ENCODE results near the gene CDKL1.
"Not testable (repeated sequence)": the region's sequence is repeated elsewhere in the genome, so short reads cannot be mapped to it uniquely, and the experiment has no call there.

CDKL1 gene

DNA sequence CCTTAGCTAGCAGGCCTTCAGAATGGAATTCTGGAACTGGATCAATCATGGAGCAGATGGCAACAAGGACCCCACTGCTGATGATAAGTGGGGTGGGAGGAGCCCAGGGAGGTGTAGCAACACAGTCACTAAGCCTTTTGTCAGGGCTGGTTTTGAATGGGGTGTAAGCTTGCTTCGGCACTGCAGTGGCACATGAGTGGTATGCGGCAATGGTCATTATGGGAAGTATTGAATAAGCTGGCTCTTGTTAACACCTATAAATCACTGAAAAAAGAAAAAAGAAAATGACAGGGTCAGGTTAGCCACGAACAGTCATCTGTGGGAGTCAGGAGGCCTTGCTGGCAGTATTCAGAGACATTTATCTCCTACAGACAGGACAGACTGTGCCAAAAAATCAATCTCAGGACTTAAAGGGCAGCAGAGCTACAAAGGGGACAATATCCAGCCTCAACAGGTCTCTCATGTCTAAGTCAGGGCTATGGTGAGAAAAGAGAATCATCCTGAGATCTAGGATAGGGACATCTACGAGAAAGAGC is 19.1 kb downstream of the CDKL1 start:
- Mint-ChIP-seq H3K27me3 (ENCODE audit: low read depth) (peaks cover 6% of the 10 kb centered on the region), H3K4me3 (no peak overlapping the region), H3K36me3 (ENCODE audit: low read depth) (no peaks in the 10 kb centered on the region), H3K9me3 (no peaks in the 10 kb centered on the region), H3K27ac (no peak overlapping the region), H3K4me1 (ENCODE audit: low read depth) (no peaks in the 10 kb centered on the region)
- DNase-seq (ENCODE audit: low spot score) = no peak

DNA sequence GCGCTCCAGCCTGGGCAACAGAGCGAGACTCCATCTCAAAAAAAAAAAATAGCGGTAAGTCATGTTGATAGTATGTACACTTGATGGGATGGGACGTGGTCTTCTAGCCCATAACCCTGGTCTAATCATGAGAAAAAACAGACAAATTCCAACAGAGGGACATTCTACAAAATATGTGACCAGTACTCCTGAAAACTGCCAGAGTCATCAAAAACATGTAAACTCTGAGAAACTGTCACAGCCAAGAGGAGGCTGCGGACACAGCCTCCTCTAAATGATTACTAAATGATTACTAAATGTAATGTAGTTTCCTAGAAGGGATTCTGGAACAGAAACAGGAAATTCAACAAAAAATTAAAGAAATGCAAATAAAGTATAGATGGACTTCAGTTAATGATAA is 20.9 kb downstream of the CDKL1 start:
- Mint-ChIP-seq H3K4me3 (no peak overlapping the region), H3K36me3 (ENCODE audit: low read depth) (no peaks in the 10 kb centered on the region), H3K27me3 (ENCODE audit: low read depth) (peaks cover 6% of the 10 kb centered on the region), H3K9me3 (no peaks in the 10 kb centered on the region), H3K27ac (no peak overlapping the region), H3K4me1 (ENCODE audit: low read depth) (no peaks in the 10 kb centered on the region)
- DNase-seq (ENCODE audit: low spot score) = no peak

DNA sequence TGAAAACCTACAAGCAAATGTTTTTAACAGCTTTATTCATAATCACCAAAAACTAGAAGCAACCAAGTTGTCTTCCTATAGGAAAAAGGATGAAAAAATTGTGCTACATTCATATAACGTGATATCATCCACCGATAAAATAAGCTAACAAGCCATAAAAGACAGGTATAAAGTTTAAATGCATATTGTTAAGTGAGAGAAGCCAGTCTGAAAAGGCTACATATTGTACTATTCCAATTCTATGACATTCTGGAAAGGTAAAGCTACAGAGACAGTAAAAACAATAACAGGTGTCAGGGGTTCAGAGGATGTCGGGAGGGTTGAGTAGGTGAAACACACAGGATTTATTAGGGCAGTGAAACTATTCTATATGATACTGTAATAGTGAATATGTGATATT is 22.7 kb downstream of the CDKL1 start:
- DNase-seq (ENCODE audit: low spot score) = no peak
- H3K27me3 Mint-ChIP-seq (ENCODE audit: low read depth) = peaks cover 6% of the 10 kb centered on the region
- no peak overlapping the region for H3K27ac Mint-ChIP-seq
- no peaks in the 10 kb centered on the region for H3K4me1 Mint-ChIP-seq (ENCODE audit: low read depth)
- no peaks in the 10 kb centered on the region for H3K9me3 Mint-ChIP-seq
- H3K4me3 Mint-ChIP-seq = no peak overlapping the region
- no peaks in the 10 kb centered on the region for H3K36me3 Mint-ChIP-seq (ENCODE audit: low read depth)

DNA sequence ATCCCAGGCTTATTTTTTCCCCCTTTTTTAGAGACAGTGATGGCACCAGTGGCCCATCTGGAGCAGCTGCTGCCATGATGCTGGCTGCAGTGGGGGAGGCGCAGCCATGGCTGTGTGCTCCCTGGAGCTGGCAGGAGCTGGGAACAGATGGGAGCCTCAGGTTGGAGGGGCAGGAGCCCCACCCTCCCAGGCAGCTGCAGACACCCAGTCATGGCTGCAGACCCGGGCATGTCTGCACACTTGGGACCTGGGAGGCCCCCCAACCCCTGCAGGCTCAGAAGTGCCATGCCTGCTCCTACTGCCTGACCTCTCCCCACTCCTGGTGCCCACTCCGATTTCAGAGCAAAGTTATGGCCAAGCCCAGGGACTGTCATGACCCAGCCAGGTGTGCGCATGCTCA is 25.1 kb downstream of the CDKL1 start:
- Mint-ChIP-seq H3K4me1 (ENCODE audit: low read depth) (peaks cover 2% of the 10 kb centered on the region), H3K4me3 (no peak overlapping the region), H3K27me3 (ENCODE audit: low read depth) (peaks cover 6% of the 10 kb centered on the region), H3K27ac (no peak overlapping the region), H3K9me3 (no peaks in the 10 kb centered on the region), H3K36me3 (ENCODE audit: low read depth) (no peaks in the 10 kb centered on the region)
- no peak for DNase-seq (ENCODE audit: low spot score)

DNA sequence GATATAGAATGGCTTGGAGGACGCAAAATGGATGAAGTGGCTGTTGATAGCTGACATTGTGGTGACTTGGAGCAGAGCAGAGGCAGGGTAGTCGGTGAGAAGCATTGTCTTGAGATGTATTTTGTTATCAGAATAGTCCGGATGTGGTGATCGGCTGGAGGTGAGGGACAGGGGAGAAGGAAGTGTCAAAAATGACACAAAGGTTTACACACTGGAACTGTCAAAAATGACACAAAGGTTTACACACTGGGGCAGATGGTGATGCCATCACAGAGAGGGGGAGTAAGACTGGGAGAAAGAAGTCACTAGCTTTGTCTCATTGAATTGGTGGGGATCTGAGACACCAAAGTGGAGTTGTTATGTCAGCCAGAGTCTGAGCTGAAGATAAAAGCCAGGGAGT is 30.1 kb downstream of the CDKL1 start:
- H3K27ac Mint-ChIP-seq = no peak overlapping the region
- H3K27me3 Mint-ChIP-seq (ENCODE audit: low read depth) = no peaks in the 10 kb centered on the region
- H3K36me3 Mint-ChIP-seq (ENCODE audit: low read depth) = peaks cover 7% of the 10 kb centered on the region
- DNase-seq (ENCODE audit: low spot score) = no peak
- H3K4me1 Mint-ChIP-seq (ENCODE audit: low read depth) = peaks cover 18% of the 10 kb centered on the region
- H3K4me3 Mint-ChIP-seq = no peak overlapping the region
- peaks cover 4% of the 10 kb centered on the region for H3K9me3 Mint-ChIP-seq

DNA sequence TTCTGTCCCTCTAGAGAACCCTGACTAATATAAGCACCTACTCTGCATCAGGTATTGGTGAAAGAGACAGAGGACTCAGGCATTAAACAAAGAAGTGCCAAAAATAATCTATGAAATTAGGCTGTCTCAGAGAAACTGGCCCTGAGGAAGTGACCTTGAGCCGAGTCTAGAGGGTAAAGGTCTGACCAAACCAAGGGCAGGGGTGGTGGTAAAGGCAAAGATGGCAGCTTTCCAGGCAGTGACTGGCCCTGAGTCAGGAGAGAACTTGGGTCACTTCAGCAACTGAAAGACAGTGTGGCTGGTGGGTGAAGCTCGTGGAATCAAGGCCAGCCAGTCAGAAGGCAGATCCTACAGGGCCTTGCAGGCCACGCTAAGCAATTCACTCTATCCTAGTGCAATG is 30.6 kb downstream of the CDKL1 start:
- Mint-ChIP-seq H3K27ac (no peak overlapping the region), H3K36me3 (ENCODE audit: low read depth) (peaks cover 7% of the 10 kb centered on the region), H3K27me3 (ENCODE audit: low read depth) (no peaks in the 10 kb centered on the region), H3K4me3 (no peak overlapping the region), H3K4me1 (ENCODE audit: low read depth) (peaks cover 18% of the 10 kb centered on the region), H3K9me3 (peaks cover 4% of the 10 kb centered on the region)
- no peak for DNase-seq (ENCODE audit: low spot score)

DNA sequence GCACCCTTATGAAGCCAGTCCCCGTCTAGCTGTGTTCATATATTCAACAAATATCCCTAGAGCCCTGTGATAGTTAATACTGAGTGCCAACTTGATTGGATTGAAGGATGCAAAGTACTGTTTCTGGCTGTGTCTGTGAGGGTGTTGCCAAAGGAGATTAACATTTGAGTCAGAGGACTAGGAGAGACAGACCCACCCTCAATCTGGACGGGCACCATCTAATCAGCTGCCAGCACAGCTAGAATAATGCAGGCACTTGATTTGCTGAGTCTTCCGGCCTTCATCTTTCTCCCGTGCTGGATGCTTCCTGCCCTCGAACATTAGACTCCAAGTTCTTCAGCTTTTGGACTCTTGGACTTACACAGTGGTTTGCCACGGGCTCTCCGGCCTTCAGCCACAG is 31.1 kb downstream of the CDKL1 start:
- not testable (repeated sequence) for H3K27me3 Mint-ChIP-seq (ENCODE audit: low read depth); H3K36me3 Mint-ChIP-seq (ENCODE audit: low read depth); H3K27ac Mint-ChIP-seq; DNase-seq (ENCODE audit: low spot score); H3K4me3 Mint-ChIP-seq; H3K9me3 Mint-ChIP-seq
- H3K4me1 Mint-ChIP-seq (ENCODE audit: low read depth) = peaks cover 18% of the 10 kb centered on the region

DNA sequence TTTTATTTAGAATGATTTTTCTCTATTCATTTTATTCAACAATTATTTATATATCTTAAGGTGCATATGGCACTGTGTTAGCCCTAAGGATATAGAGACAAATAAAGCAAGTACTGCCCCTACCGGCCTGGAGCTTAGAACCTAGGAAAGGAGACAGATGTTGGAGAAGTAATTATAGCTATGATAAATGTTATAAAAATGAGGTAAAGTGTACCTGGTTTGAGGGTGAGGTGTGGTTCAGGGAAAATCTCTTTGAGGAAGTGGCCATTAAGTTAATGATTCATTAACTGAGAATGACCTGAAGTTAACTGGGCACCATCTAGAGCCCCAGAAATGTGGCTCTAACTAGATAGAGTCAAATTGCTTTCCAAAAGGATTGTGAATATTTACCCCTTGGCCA is 31.9 kb downstream of the CDKL1 start:
- DNase-seq (ENCODE audit: low spot score) = no peak
- peaks cover 9% of the 10 kb centered on the region for H3K36me3 Mint-ChIP-seq (ENCODE audit: low read depth)
- peaks cover 19% of the 10 kb centered on the region for H3K4me1 Mint-ChIP-seq (ENCODE audit: low read depth)
- H3K27ac Mint-ChIP-seq = no peak overlapping the region
- no peak overlapping the region for H3K4me3 Mint-ChIP-seq
- H3K27me3 Mint-ChIP-seq (ENCODE audit: low read depth) = no peaks in the 10 kb centered on the region
- peaks cover 4% of the 10 kb centered on the region for H3K9me3 Mint-ChIP-seq

DNA sequence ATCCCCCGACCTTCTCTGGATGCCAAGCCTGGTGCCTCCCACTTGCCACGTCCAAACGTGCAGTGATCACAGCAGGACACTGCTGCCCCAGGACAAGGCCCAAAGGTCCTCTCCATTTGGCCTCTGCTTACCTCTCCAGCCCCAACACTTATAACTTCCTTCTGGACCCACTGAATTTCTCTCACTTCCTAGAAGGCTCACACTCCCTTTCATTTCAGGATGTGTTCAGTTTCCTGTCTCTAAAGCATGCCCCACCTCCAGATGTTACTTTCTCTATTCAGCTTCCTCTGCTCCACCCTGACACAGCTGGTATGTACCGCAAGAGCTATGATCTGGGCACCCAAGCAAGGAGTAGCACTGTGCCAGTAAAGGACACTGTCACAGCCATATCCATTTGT is 33.0 kb downstream of the CDKL1 start:
- H3K27ac Mint-ChIP-seq = peak overlapping the region; percentile 94
- peak; percentile 49 for DNase-seq (ENCODE audit: low spot score)
- H3K4me3 Mint-ChIP-seq = peak overlapping the region; percentile 82
- peaks cover 19% of the 10 kb centered on the region for H3K4me1 Mint-ChIP-seq (ENCODE audit: low read depth)
- peaks cover 4% of the 10 kb centered on the region for H3K9me3 Mint-ChIP-seq
- H3K36me3 Mint-ChIP-seq (ENCODE audit: low read depth) = peaks cover 9% of the 10 kb centered on the region
- no peaks in the 10 kb centered on the region for H3K27me3 Mint-ChIP-seq (ENCODE audit: low read depth)

DNA sequence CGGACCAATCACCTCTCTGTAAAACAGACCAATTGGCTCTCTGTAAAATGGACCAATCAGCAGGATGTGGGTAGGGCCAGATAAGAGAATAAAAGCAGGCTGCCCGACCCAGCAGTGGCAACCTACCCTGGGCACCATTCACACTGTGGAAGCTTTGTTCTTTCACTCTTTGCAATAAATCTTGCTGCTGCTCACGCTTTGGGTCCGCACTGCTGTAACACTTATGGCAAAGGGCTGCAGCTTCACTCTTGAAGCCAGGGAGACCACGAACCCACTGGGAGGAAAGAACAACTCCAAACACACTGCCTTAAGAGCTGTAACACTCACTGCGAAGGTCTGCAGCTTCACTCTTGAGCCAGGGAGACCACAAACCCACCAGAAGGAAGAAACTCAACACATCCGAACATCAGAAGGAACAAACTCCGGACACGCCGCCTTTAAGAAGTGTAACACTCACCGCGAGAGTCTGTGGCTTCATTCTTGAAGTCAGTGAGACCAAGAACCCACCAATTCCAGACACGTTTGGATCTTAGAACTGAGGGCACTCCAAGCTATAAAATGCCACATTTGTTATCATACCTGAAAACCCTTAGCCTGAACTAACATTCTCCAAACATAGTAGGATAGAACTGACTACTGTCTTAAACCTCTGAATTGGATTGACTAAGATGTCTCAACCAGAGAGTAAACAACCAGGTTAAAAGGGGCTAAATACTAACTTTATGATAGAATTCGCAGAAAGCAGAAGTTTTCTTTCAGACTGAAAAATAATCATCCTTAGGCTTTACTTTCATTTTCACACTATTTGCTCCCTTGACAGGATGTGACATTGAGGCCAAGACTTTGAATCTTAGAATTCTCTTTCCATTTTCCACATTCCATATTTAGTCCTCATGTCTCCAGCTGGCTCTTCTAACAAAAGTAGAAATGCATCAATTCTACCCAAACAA is 33.6 kb downstream of the CDKL1 start:
- H3K4me1 Mint-ChIP-seq (ENCODE audit: low read depth) = peaks cover 19% of the 10 kb centered on the region
- peak; percentile 24 for DNase-seq (ENCODE audit: low spot score)

DNA sequence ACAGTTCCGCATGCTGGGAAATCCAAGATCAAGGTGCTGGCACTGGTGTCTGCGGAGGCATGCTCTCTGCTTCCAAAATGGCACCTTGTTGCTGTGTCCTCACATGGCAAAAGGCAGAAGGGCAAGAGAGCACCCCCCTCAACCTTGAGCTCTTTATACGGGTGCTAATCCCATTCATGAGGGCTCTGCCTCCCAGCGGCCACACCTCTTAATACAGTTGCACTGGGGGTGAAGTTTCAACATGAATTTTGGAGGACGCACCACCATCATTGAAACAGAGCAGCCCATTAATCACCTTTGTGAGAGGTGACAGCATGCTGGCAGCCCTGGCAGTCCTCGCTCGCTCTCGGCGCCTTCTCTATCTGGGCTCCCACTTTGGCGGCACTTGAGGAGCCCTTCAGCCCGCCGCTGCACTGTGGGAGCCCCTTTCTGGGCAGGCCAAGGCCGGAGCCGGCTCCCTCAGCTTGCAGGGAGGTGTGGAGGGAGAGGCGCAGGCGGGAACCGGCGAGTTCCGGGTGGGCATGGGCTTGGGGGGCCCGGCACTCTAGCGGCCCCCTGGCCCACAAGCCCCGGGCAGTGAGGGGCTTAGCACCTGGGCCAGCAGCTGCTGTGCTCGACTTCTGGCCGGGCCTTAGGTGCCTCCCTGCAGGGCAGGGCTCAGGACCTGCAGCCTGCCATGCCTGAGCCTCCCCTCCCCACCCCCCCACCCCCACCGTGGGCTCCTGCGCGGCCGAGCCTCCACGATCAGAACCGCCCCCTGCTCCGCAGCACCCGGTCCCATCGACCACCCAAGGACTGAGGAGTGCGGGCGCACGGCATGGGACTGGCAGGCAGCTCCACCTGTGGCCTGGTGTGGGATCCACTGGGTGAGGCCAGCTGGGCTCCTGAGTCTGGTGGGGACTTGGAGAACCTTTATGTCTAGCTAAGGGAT is 34.9 kb downstream of the CDKL1 start:
- H3K36me3 Mint-ChIP-seq (ENCODE audit: low read depth) = peaks cover 25% of the 10 kb centered on the region
- not testable (repeated sequence) for H3K27ac Mint-ChIP-seq; H3K9me3 Mint-ChIP-seq; H3K4me3 Mint-ChIP-seq; H3K27me3 Mint-ChIP-seq (ENCODE audit: low read depth); DNase-seq (ENCODE audit: low spot score)
- peaks cover 19% of the 10 kb centered on the region for H3K4me1 Mint-ChIP-seq (ENCODE audit: low read depth)

More for the DNA sequence above, 33.6 kb downstream of the CDKL1 start:
- Mint-ChIP-seq H3K4me3 (peak overlapping the region; percentile 82), H3K27ac (peak overlapping the region; percentile 94), H3K9me3 (peaks cover 4% of the 10 kb centered on the region), H3K27me3 (ENCODE audit: low read depth) (no peaks in the 10 kb centered on the region), H3K36me3 (ENCODE audit: low read depth) (peaks cover 12% of the 10 kb centered on the region)

DNA sequence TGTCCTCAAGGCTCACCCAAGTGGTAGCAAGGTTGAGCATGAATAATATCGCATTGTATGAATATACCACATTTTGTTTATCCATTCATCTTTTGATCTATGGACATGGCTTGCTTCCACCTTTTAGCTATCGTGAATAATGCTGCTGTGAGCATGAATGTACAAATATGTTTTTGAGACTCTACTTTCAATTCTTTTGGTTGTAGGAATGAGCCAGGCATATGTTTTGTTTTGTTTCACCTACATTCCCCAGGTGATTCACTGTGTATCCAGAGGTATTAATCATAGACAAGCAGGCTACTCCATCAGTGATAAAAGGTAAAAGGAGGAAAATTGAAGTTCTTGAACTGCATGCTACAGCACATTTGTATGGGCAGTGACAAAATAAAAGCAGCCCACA is 35.8 kb downstream of the CDKL1 start:
- Mint-ChIP-seq H3K4me3 (no peak overlapping the region), H3K4me1 (ENCODE audit: low read depth) (peaks cover 15% of the 10 kb centered on the region), H3K27me3 (ENCODE audit: low read depth) (no peaks in the 10 kb centered on the region), H3K27ac (no peak overlapping the region), H3K9me3 (peaks cover 4% of the 10 kb centered on the region), H3K36me3 (ENCODE audit: low read depth) (peaks cover 30% of the 10 kb centered on the region)
- DNase-seq (ENCODE audit: low spot score) = no peak

DNA sequence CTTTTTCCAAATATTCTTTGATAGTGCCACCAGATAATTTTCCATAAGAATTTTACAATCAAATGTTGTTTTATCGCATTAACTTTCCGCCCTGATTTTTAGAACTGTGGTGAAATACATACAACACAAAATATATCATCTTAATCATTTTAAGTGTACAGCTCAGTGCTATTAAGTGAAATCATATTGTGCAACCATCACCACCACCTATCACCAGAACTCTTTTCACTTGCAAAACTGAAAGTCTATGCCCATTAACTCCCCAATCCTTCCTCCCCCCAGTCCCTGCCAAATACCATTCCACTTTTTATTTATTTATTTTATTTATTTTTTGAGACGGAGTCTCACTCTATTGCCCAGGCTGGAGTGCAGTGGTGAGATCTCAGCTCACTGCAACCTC is 36.6 kb downstream of the CDKL1 start:
- H3K4me1 Mint-ChIP-seq (ENCODE audit: low read depth) = peaks cover 15% of the 10 kb centered on the region
- no peaks in the 10 kb centered on the region for H3K27me3 Mint-ChIP-seq (ENCODE audit: low read depth)
- no peak overlapping the region for H3K27ac Mint-ChIP-seq
- H3K36me3 Mint-ChIP-seq (ENCODE audit: low read depth) = peaks cover 35% of the 10 kb centered on the region
- no peak for DNase-seq (ENCODE audit: low spot score)
- no peak overlapping the region for H3K4me3 Mint-ChIP-seq
- peaks cover 4% of the 10 kb centered on the region for H3K9me3 Mint-ChIP-seq

DNA sequence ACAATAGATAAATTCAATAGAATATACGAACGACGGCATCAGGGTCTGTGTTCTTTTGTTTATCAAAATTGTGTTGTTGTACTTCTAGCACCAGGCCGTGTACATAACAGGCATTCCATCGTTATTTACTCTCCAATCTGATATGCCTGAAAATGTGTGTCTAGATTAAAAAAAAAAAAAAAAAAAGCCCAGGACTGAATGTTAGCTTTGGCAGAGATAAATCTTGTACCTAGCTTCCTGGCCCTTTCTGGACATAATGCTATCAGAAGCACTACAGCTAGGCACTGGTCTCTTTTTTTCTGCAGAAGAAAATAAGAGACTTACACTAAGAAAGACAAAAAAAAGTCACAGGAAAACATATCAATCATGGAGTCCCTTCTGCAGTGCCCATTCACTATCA is 37.0 kb downstream of the CDKL1 start:
- no peak overlapping the region for H3K27ac Mint-ChIP-seq
- no peaks in the 10 kb centered on the region for H3K27me3 Mint-ChIP-seq (ENCODE audit: low read depth)
- peaks cover 35% of the 10 kb centered on the region for H3K36me3 Mint-ChIP-seq (ENCODE audit: low read depth)
- peaks cover 4% of the 10 kb centered on the region for H3K9me3 Mint-ChIP-seq
- peaks cover 15% of the 10 kb centered on the region for H3K4me1 Mint-ChIP-seq (ENCODE audit: low read depth)
- no peak overlapping the region for H3K4me3 Mint-ChIP-seq
- no peak for DNase-seq (ENCODE audit: low spot score)

Data from T-helper 2 cell treated with Interferon-gamma antibody and Interleukin-4, amounts not matched to agents 5 μg/mL and 100 μg/mL, for 36 hours (primary cell).